ENCODE data around the gene TNKS1BP1. TPM values are rescaled to one million over a fixed set of nuclear protein-coding genes. Genes with fewer than 3 reads are reported as not detected.

Gene TNKS1BP1
- total RNA-seq, 1 donor from 2014 or later: 32.6 TPM

DNA sequence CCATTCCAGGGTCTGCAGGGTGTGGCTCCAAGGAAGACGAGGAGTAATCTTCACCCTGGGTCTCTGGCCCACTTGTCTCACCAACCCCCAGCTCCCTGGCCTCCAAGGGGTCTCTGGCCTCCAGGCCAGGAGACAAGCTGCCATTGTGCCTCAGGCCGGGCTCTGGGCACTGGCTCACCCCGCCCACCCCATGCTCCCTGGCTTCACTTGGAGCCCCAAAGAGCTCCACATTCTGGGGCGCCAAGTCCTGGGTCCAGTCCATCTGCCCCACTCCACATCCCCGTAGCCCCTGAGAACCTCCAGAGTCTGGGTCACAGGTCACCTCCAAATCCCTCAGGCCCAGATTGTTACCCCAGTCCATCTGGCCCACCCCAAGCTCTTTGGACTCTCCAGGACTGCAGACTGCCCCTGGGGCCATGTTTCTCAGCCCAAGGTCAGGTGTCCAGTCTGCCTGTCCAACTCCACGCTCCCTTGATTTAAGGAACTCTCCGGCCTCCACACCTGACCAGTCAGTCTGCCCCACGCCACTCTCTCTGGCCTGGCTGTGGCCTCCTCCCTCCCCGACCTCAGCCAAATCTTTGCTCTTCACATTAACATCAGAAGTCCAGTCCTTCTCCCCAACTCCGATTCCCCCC, 16.2 kb downstream of the TNKS1BP1 start:
- Histone ChIP-seq H3K4me3 (peak overlapping the region; percentile 33), H3K9me3 (replicated peaks) (no peaks in the 10 kb centered on the region), H3K27ac (replicated peaks) (peak overlapping the region; percentile 90), H3K27me3 (ENCODE audit: low read depth) (no peaks in the 10 kb centered on the region), H3K4me1 (peaks cover 100% of the 10 kb centered on the region), H3K36me3 (peaks cover 39% of the 10 kb centered on the region)
- TF ChIP-seq, protein P1, sequence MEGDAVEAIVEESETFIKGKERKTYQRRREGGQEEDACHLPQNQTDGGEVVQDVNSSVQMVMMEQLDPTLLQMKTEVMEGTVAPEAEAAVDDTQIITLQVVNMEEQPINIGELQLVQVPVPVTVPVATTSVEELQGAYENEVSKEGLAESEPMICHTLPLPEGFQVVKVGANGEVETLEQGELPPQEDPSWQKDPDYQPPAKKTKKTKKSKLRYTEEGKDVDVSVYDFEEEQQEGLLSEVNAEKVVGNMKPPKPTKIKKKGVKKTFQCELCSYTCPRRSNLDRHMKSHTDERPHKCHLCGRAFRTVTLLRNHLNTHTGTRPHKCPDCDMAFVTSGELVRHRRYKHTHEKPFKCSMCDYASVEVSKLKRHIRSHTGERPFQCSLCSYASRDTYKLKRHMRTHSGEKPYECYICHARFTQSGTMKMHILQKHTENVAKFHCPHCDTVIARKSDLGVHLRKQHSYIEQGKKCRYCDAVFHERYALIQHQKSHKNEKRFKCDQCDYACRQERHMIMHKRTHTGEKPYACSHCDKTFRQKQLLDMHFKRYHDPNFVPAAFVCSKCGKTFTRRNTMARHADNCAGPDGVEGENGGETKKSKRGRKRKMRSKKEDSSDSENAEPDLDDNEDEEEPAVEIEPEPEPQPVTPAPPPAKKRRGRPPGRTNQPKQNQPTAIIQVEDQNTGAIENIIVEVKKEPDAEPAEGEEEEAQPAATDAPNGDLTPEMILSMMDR (IDR thresholded peaks at IDR 0.05; ENCODE audit: borderline replicate concordance): no peak
- DNase-seq: no peak
- intact Hi-C loops (cut with micrococcal nuclease): no loop called here

DNA sequence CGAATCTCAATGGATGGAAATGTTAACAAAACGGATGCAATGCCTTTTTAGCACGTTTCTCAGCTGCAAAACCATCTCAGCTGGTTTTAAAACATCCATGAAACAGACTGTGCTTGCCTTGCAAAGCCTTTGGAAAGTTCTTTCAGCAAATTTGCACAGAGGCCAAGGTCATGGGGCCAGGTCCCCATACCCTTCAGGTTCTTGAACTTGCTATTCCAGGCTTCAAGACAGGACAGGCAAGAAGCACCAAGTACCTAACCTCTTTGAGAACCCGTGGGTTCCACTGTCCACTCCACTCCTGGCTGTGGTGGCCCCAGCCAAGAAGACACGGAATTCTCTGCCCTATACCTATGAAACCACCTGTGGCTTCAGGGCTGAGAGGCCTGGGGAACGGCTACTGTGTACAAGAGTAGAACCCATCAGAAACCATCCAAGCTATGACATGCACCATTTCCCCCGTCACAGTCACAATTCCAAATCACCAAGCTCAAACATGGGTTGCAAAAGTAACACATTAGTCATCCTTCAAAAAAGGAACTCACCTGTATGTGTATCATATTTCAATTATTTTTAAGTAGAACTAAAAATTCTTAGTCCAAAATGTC, 17.0 kb downstream of the TNKS1BP1 start:
- H3K9me3 ChIP-seq (replicated peaks): no peaks in the 10 kb centered on the region
- H3K4me3 ChIP-seq: peak overlapping the region; percentile 33
- H3K36me3 ChIP-seq: peaks cover 39% of the 10 kb centered on the region
- TF ChIP-seq, protein P1 (IDR thresholded peaks at IDR 0.05; ENCODE audit: borderline replicate concordance): no peak
- peak overlapping the region; percentile 36 for H3K27ac ChIP-seq (replicated peaks)
- intact Hi-C loops (cut with micrococcal nuclease): no loop called here
- peaks cover 95% of the 10 kb centered on the region for H3K4me1 ChIP-seq
- H3K27me3 ChIP-seq (ENCODE audit: low read depth): no peaks in the 10 kb centered on the region
- DNase-seq: no peak

DNA sequence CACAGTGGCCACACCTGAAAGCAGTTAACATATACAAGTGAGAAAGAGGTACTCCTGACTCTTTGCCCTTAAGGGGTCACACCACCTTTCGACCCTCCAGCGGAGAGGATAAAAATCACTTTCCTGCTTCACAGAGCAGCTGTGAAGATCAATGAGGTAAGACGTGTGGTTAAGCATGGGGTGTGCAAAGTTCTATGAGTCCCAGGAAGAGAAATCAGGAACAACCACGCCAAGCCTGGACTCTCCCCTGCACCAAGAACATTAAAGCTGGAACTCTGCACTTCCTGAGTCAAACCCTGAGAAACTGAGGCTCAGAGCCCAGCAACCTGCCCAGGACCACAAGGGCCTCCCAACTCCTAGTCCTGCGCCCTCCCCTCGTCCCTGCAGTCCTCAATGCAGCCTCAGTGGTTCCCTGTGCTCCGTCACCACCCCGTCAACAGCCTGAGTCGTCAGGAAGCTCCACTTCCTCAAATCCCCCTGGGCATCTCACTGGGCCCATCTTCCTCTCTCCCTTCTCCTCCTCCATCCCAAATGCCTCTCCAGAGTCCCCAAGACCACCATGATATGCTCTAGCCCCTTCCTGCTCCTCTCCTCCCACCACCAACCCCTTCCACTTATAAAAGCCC, 17.7 kb downstream of the TNKS1BP1 start:
- Histone ChIP-seq H3K4me1 (peaks cover 88% of the 10 kb centered on the region), H3K36me3 (peaks cover 42% of the 10 kb centered on the region), H3K4me3 (peak overlapping the region; percentile 33), H3K27ac (replicated peaks) (peak overlapping the region; percentile 36), H3K27me3 (ENCODE audit: low read depth) (no peaks in the 10 kb centered on the region), H3K9me3 (replicated peaks) (no peaks in the 10 kb centered on the region)
- TF ChIP-seq, protein P1 (IDR thresholded peaks at IDR 0.05; ENCODE audit: borderline replicate concordance): no peak
- intact Hi-C loops (cut with micrococcal nuclease): no loop called here
- no peak for DNase-seq

DNA sequence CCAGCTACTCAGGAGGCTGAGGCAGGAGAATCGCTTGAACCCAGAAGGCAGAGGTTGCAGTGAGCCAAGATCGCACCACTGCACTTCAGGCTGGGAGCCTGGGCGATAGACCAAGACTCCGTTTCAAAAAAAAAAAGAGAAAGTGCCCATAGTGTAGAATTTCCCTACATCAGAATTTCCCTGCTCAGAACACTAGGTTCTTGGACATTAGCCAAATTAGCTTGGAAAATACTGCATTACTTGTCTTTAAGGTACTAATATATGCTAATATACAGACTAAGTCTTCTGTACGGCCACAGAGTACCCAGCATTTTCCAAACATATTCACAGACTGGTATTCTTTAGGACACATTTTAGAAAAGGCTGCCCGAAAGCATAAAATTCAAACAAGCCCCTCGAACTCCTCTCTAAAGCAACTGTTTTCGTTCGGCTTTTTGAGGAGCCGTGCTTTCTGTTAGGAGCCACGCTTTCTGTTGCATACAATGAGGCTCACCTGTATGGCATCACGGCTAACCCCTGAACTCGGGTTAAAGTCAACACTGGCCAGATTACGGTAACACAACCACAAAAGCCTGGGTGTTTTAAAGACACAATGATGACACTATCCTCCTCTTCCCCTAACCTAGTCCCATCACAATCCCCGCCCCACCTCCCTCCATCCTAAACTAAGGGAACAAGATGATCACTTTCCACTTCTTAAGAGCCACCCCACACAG, 18.4 kb downstream of the TNKS1BP1 start:
- Histone ChIP-seq H3K4me1 (peaks cover 80% of the 10 kb centered on the region), H3K4me3 (no peak overlapping the region), H3K27ac (replicated peaks) (peak overlapping the region; percentile 36), H3K9me3 (replicated peaks) (no peaks in the 10 kb centered on the region), H3K36me3 (peaks cover 50% of the 10 kb centered on the region), H3K27me3 (ENCODE audit: low read depth) (no peaks in the 10 kb centered on the region)
- TF ChIP-seq, protein P1 (IDR thresholded peaks at IDR 0.05; ENCODE audit: borderline replicate concordance): no peak
- intact Hi-C loops (cut with micrococcal nuclease): no loop called here
- DNase-seq: no peak

DNA sequence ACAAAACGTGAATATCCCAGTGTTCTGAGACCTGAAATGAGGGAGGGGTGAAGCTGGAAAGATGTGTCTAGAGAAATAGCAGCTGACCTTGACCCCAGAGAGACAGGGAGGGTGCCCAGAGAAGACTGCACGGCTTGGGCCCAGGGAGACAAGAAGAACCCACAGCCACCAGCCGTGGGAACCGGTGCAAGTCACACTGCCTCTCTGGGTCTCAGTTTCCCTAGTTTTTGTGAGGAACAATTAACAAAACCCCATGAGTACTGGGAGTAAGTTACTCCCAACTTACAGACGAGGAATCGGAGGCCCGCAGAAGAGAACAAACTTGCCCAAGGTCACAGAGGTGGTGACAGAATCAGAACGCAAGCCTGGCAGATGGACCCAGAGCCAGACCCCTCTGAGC, 19.2 kb downstream of the TNKS1BP1 start:
- Histone ChIP-seq H3K4me3 (no peak overlapping the region), H3K9me3 (replicated peaks) (peaks cover 4% of the 10 kb centered on the region), H3K27ac (replicated peaks) (no peak overlapping the region), H3K27me3 (ENCODE audit: low read depth) (no peaks in the 10 kb centered on the region), H3K4me1 (peaks cover 73% of the 10 kb centered on the region), H3K36me3 (peaks cover 58% of the 10 kb centered on the region)
- DNase-seq: no peak
- intact Hi-C loops (cut with micrococcal nuclease): no loop called here
- TF ChIP-seq, protein P1 (IDR thresholded peaks at IDR 0.05; ENCODE audit: borderline replicate concordance): no peak

All from left ventricle myocardium inferior (tissue), 1 donor.